Right lobe of liver (tissue), 4 donors: ENCODE measurements around the gene PUM2.

Experiments
- POLR2A ChIP-seq: fragments of 450-650 bp; IDR thresholded peaks from one replicate; pipeline ENCODE4 v1.6.1; 2017; ENCODE audit warnings: antibody characterized with exemption, mild to moderate bottlenecking
- TF ChIP-seq, protein P1 (sequence below), 4 donors: fragments of 200-600 bp in 3 of 4; fragments of 450-650 bp in 1 of 4; IDR thresholded peaks; one replicate each; pipeline versions ENCODE4 v1.5.1 to v1.8.0; 2016 to 2022; ENCODE audit warnings: antibody characterized with exemption in 4 of 4, mild to moderate bottlenecking in 2 of 4
- donor health status: DM: no; HTN: no; CAD: no.
- donor health status: DM: no; HTN: no; CAD: no.
- donor health status: DM: no; HTN: yes; CAD: no.

DNA sequence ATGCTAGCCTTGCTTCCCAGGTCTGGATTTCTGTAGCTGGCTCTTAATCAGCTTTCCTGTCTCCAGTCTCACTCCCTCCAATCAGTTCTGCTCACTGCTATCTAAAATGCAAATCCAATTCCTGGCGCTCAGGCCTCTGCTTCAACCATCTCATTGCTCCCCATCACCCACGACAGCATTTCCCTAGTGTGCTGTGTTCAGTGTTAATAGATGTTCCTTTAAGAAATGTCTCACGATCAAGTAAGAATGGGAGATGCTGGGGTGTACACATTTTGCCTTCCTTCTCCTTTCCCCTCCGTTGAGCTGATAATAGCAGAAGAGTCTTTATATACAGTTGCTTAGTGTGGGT, 1.6 kb upstream of the PUM2 start:
- no peak for TF ChIP-seq POLR2A
- TF ChIP-seq, protein P1, sequence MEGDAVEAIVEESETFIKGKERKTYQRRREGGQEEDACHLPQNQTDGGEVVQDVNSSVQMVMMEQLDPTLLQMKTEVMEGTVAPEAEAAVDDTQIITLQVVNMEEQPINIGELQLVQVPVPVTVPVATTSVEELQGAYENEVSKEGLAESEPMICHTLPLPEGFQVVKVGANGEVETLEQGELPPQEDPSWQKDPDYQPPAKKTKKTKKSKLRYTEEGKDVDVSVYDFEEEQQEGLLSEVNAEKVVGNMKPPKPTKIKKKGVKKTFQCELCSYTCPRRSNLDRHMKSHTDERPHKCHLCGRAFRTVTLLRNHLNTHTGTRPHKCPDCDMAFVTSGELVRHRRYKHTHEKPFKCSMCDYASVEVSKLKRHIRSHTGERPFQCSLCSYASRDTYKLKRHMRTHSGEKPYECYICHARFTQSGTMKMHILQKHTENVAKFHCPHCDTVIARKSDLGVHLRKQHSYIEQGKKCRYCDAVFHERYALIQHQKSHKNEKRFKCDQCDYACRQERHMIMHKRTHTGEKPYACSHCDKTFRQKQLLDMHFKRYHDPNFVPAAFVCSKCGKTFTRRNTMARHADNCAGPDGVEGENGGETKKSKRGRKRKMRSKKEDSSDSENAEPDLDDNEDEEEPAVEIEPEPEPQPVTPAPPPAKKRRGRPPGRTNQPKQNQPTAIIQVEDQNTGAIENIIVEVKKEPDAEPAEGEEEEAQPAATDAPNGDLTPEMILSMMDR (IDR thresholded peaks at IDR 0.05) = no peak
